ENCODE data around the gene ZNF358. TPM values are rescaled to one million over a fixed set of nuclear protein-coding genes. Genes with fewer than 3 reads are reported as not detected.

The ZNF358 gene
- total RNA-seq, 1 experiment from 2014 or later, result 30.2 TPM

DNA sequence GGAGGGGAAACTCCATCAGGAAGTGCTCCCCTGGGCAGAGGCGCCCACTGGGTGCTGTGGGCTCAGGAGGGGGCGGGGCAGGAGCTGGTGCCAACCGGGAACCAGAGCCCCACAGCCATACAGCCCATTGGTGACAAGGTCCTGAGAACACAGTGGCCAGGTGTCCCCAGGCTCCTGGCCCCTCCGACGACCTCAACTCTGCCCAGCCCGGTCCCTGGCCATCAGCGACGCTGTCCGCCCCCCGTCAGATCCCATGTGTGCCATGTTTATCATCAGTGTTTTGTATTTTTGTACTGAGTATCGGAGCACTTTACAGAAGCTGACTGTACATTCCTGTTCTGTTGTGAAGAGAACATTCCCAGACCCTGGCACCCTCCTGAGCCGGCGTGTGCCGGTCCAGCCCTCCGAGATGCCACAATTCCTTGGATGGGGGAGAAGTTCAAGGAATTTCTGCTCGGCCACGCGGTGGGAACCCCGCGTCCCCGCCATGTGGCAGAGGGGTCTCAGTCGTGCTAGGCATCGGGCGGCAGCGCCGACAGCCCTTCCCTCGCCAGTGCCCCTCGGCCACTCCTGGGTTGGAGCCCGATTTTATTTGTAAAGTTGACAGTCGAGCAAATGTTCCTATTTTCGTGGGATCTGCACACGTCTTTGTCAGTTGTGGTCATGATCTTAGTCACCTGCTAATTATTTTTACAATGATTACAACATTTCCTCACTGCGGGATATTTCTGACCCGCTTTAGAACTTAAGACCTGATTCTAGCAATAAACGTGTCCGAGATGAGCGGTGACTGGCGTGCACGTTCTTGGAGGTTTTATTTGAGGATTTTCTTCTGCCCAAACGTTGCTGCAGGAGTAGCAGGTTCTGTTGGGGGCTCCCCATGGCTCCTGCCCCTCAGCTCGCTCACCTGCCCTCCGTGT is 43.9 kb upstream of the ZNF358 start:
- TF ChIP-seq TCF7L2 (IDR thresholded peaks at IDR 0.05; ENCODE audit: low read depth, low read length) (no peak), SIN3A (IDR thresholded peaks at IDR 0.05; ENCODE audit: borderline replicate concordance, insufficient read depth, low read depth, low read length) (no peak), POLR2AphosphoS5 (IDR thresholded peaks at IDR 0.05; ENCODE audit: low read depth, low read length) (no peak)
- TF ChIP-seq, protein P1, sequence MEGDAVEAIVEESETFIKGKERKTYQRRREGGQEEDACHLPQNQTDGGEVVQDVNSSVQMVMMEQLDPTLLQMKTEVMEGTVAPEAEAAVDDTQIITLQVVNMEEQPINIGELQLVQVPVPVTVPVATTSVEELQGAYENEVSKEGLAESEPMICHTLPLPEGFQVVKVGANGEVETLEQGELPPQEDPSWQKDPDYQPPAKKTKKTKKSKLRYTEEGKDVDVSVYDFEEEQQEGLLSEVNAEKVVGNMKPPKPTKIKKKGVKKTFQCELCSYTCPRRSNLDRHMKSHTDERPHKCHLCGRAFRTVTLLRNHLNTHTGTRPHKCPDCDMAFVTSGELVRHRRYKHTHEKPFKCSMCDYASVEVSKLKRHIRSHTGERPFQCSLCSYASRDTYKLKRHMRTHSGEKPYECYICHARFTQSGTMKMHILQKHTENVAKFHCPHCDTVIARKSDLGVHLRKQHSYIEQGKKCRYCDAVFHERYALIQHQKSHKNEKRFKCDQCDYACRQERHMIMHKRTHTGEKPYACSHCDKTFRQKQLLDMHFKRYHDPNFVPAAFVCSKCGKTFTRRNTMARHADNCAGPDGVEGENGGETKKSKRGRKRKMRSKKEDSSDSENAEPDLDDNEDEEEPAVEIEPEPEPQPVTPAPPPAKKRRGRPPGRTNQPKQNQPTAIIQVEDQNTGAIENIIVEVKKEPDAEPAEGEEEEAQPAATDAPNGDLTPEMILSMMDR (IDR thresholded peaks at IDR 0.05), result no peak
- TF ChIP-seq, protein P2, sequence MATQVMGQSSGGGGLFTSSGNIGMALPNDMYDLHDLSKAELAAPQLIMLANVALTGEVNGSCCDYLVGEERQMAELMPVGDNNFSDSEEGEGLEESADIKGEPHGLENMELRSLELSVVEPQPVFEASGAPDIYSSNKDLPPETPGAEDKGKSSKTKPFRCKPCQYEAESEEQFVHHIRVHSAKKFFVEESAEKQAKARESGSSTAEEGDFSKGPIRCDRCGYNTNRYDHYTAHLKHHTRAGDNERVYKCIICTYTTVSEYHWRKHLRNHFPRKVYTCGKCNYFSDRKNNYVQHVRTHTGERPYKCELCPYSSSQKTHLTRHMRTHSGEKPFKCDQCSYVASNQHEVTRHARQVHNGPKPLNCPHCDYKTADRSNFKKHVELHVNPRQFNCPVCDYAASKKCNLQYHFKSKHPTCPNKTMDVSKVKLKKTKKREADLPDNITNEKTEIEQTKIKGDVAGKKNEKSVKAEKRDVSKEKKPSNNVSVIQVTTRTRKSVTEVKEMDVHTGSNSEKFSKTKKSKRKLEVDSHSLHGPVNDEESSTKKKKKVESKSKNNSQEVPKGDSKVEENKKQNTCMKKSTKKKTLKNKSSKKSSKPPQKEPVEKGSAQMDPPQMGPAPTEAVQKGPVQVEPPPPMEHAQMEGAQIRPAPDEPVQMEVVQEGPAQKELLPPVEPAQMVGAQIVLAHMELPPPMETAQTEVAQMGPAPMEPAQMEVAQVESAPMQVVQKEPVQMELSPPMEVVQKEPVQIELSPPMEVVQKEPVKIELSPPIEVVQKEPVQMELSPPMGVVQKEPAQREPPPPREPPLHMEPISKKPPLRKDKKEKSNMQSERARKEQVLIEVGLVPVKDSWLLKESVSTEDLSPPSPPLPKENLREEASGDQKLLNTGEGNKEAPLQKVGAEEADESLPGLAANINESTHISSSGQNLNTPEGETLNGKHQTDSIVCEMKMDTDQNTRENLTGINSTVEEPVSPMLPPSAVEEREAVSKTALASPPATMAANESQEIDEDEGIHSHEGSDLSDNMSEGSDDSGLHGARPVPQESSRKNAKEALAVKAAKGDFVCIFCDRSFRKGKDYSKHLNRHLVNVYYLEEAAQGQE (IDR thresholded peaks at IDR 0.05; ENCODE audit: insufficient read depth in 1 of 2, low read depth in 2 of 2, low read length in 1 of 2), result no peak
- no peaks in the 10 kb centered on the region for H3K27me3 ChIP-seq (ENCODE audit: control insufficient read depth, insufficient read depth, low read length)
- H3K9me3 ChIP-seq (ENCODE audit: control insufficient read depth, insufficient read depth, low read depth, low read length), result no peaks in the 10 kb centered on the region
- intact Hi-C loops (cut with micrococcal nuclease; ENCODE audit: unreplicated experiment), result no loop called here
- DNase-seq (ENCODE audit: low read depth, low spot score), result no peak
- in situ Hi-C loops (cut with HindIII; ENCODE audit: low pct_unique_long_range_greater_than_20kb, low sequenced_read_pairs), result no loop called here
- POLR2A ChIA-PET, result no interaction called here
- no peak for ATAC-seq
- H3K4me3 ChIP-seq (ENCODE audit: low read depth in 2 of 2, low read length in 2 of 2), result no peak overlapping the region
- no peaks in the 10 kb centered on the region for H3K4me1 ChIP-seq (ENCODE audit: control insufficient read depth, insufficient read depth, low read length)
- BruUV-seq (replicated peaks), result TSS peak; percentile 82
- CTCF ChIA-PET, result no interaction called here
- H3K36me3 ChIP-seq (ENCODE audit: control insufficient read depth, insufficient read depth, low read length), result no peaks in the 10 kb centered on the region
- H3K27ac ChIP-seq (ENCODE audit: low read length), result no peak overlapping the region

GRCh38 chr19:7475665-7476064 is 40.2 kb upstream of the ZNF358 start:
- POLR2A ChIA-PET, result no interaction called here
- CTCF ChIA-PET, result no interaction called here

More at GRCh38 chr19:7475665-7476064, 40.2 kb upstream of the ZNF358 start:
- H3K27ac ChIP-seq (ENCODE audit: low read length), result no peak overlapping the region
- no peaks in the 10 kb centered on the region for H3K27me3 ChIP-seq (ENCODE audit: control insufficient read depth, insufficient read depth, low read length)
- intact Hi-C loops (cut with micrococcal nuclease; ENCODE audit: unreplicated experiment) (no loop called here), in situ Hi-C loops (cut with HindIII; ENCODE audit: low pct_unique_long_range_greater_than_20kb, low sequenced_read_pairs) (no loop called here)
- no peaks in the 10 kb centered on the region for H3K9me3 ChIP-seq (ENCODE audit: control insufficient read depth, insufficient read depth, low read depth, low read length)
- TF ChIP-seq TCF7L2 (IDR thresholded peaks at IDR 0.05; ENCODE audit: low read depth, low read length) (no peak), POLR2AphosphoS5 (IDR thresholded peaks at IDR 0.05; ENCODE audit: low read depth, low read length) (no peak), SIN3A (IDR thresholded peaks at IDR 0.05; ENCODE audit: borderline replicate concordance, insufficient read depth, low read depth, low read length) (no peak)
- TF ChIP-seq, protein P2 (IDR thresholded peaks at IDR 0.05; ENCODE audit: insufficient read depth in 1 of 2, low read depth in 2 of 2, low read length in 1 of 2), result no peak
- no peak overlapping the region for H3K4me3 ChIP-seq (ENCODE audit: low read depth in 2 of 2, low read length in 2 of 2)
- no TSS peak for BruUV-seq (replicated peaks)
- ATAC-seq, result no peak
- H3K4me1 ChIP-seq (ENCODE audit: control insufficient read depth, insufficient read depth, low read length), result no peaks in the 10 kb centered on the region
- H3K36me3 ChIP-seq (ENCODE audit: control insufficient read depth, insufficient read depth, low read length), result no peaks in the 10 kb centered on the region
- no peak for DNase-seq (ENCODE audit: low read depth, low spot score)

All from Panc1 (cell line).